ENCODE data around the gene CCL20.

- TF ChIP-seq CTCF (conservative IDR thresholded peaks at IDR 0.05; ENCODE audit: low read length): no peak
- TF ChIP-seq EZH2phosphoT487 (IDR thresholded peaks at IDR 0.05; ENCODE audit: borderline replicate concordance, low read depth, low read length): no peak
These were observed 41.8 kb downstream of the CCL20 start for GRCh38 chr2:227855440-227855839.

Data from OCI-LY7 (cell line).